HCEC 1CT (cell line): Measurements from ENCODE around the gene WDR93.

Source experiments
- DNase-seq: peaks from one replicate; pipeline ENCODE4 v3.0.0-alpha.2; 2017

Gene WDR93

GRCh38 chr15:89750560-89751542, 60.2 kb downstream of the WDR93 start, which contains the start of gene MESP1:
MESP1 (minus strand) TSS chr15:89751249; CDS start chr15:89751231, 18 bp downstream.
- peak; percentile 92 for DNase-seq

GRCh38 chr15:89751748-89752147, 61.1 kb downstream of the WDR93 start:
- no peak for DNase-seq

DNA sequence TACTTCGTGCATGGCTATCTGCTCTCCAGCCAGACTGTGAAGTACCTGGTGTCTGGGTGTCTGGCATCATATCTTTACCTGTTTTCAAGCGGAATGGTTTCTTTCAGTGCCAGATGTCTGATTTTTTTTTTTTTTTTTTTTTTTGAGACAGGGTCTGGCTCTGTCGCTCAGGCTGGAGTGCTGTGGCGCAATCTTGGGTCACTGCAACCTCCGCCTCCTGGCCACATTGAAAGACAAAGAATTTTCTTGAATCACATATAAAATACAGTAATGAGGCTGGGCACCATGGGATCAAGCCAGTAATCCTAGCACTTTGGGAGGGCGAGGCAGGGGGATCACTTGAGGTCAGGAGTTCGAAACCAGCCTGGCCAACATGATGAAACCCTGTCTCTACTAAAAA, 63.2 kb downstream of the WDR93 start:
- DNase-seq = no peak

GRCh38 chr15:89754361-89755154, 63.9 kb downstream of the WDR93 start:
- DNase-seq = no peak

DNA sequence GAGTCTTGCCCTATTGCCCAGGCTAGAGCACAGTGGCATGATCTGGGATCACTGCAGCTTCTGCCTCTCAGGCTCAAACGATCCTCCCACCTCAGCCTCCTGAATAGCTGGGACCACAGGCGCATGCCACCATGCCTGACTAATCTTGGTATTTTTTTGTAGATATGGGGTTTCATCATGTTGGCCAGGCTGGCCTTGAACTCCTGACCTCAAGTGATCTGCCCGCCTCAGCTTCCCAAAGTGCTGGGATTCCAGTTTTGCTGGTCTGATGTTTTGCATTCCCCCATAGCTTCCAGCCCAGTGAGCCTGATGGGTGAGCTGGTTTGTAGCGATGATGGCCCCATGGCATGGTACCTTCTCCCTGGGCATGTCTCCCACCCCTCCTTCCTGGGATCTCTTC, 65.1 kb downstream of the WDR93 start:
- no peak for DNase-seq

DNA sequence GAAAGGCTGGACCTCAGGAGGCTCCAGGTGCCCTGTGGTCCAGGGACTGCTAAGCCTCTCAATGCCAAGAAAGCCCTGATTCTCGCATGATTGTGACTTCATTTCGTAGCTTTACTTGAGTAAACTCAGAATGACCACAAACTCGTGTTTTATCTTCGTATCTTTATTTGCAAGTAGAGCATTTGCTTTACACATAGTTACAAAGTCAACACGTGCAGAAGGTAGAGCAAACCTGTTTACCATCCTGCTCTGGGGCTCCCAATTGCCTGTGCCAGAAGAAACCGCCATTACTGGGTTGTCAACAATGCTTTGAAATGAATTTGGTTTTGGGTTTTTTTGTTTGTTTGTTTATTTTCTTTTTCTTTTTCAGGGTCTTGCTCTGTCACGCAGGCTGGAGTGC, 66.3 kb downstream of the WDR93 start:
- DNase-seq = no peak

GRCh38 chr15:89758283-89758682, 67.7 kb downstream of the WDR93 start:
- no peak for DNase-seq

DNA sequence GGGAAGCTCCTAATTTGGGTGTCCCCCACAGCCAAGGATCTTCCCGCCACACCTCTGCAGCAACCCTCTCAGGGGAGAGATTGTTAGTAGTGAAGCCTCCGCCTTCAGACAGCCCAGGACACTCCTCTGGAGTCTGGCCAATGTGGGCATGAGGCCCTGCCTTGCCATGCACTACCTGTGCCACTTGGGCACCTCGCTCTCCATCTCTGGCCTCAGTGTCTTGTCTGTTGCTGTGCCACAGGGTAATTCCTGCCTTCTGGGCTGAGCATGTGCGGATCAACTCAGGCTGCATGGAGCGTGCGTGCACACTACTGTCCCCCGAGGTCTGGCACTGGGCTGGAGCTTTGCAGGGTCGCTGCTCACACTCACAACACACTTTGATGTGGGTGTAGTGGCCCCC, 68.4 kb downstream of the WDR93 start:
- no peak for DNase-seq

DNA sequence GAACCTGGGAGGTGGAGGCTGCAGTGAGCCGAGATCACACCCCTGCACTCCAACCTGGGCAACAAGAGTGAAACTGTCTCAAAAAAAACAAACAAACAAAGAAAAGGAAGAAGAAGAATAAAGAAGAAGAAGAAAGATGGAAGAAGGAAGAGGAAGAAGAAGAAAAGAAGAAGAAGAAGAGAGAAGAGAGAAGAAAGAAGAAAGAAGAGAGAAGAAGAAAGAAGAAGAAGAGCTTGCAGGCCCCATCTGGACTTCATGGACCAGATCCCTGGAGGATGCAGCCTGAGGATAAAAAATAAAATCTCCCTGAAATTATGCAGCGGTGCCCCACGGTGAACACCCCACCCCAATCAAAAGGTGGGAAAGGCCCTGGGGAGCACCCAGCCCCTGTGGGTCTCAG, 69.2 kb downstream of the WDR93 start:
- DNase-seq = no peak

- peak; percentile 34 for DNase-seq
Observed at GRCh38 chr15:89760303-89761008, 69.8 kb downstream of the WDR93 start.

DNA sequence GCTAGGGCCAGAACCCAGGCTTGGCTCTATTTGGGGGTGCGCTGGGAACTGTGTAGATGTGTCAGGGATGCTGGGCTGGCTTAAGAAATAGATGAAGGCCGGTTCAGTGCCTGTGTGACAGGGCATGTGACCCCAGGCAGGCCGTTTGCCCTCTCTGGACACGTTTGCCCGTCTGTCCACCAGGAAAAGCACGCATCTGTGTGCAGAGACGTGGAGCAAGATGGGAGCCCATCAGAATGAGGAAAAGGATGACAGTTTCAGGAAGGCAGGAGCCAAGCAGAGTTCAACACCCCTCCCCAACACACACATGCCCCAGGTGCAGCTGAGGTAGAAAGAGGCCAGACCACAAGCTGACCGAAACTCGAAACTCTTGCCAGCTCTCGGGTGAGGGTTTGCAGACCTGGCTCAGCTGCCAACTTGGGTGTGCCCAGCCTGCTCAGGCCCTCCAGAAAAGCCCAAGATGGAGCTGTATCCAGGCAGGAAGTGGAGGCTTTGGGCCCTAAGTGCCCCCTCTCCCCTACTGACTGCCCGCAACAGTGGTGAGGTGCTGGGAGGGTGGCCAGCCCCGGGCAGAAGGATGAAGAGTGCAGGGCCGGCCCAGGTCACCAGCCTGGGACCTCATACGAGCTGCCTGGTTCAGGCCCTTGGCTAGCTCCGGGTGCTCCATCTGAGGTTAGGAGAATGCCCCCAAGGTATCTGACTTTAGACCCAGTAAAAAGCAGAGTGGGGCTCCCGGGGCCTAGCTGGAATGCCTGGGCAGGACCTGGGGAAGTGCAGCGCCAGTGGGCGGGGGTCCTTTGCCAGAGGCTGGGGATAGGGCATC, 70.6 kb downstream of the WDR93 start:
- no peak for DNase-seq

- DNase-seq = no peak
Observed at GRCh38 chr15:89761929-89762328, 71.3 kb downstream of the WDR93 start.

DNA sequence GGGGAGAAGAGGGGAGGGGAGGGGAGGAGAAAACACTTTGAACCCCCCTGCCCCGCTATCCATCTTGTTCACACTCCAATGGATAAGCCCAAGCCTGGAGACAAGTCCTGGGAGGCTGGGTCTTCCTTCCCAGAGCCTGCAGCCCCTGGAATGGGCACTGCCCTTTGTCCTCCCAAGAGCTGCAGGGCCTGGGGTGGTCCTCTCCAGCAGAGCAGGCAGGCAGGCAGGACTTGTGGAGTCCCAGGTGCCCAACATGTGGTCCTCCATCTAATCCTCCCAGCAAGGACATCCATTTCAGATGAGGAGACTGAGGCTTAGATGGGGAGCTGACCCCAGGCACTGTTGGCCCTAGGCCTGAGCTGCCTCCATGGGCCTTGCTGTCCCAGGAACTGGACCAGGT, 75.1 kb downstream of the WDR93 start:
- DNase-seq = no peak

DNA sequence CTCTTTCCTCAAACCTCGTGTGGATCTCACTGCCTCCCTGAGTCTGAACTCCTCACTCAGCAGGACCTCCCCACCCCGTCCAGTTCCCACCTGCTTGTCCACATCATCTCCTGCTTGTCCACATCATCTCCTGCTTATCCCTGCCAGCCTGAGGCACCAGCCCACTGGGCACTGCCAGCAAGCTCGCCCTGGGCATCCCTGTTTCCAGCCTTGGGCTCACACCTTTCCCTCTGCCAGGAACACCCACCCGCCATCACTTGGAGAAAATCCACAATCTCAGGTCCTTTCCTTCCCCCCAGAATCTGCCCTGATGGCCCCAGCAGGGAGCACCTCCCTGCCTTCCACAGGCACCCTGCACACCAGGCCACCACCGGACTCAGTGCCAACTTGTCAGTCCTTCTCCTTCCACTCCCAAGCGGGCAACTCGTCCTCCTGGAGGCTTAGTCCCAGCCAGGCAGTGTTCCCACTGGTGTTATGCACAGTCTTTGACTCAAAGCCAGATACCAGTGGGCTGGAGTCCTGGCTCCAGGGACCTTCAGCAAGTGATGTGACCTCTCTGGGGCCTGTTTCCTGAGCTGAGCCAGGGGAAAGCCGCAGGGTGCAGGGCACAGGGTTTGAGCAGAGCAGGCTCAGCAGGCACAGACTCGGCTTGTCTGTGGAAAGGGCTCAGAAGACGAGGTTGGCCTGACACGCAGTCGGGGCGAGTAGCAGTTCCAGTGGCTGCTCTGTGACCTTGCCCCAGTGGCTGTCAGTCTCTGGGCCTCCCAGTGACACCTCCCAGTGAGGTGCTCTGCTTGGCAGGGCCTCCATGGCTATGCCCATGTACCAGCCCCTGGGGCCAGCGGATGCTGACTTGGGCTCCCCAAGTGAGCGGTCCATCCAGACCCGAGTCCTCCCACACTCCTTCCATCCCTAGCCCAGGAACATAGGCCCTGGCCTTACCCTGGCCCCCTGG, 76.0 kb downstream of the WDR93 start:
- no peak for DNase-seq

DNA sequence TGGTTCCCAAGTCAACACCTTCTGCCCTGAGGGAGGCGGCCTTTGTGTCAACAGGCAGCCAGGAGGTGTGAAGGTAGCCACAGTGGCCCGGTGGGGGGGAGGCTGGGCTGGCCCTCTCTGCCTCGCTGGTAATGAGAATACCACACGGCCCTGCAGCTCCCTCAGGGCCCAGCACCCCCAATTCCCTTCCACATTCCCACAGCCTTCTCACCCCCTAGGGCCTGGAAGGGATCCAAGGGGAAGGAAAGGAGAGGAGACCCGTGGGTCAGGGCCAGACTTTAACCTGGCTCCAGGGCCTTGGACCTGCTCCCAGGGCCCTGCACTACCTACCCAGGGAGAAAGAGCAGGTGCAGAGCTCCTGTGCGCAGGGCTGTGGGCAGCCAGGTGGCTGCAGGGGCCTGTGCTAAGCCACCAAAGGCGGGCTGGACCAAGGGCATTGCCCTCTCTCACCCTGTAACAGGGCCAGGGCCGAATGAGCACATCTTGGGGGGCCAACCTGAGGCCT, 76.9 kb downstream of the WDR93 start:
- DNase-seq = no peak

DNA sequence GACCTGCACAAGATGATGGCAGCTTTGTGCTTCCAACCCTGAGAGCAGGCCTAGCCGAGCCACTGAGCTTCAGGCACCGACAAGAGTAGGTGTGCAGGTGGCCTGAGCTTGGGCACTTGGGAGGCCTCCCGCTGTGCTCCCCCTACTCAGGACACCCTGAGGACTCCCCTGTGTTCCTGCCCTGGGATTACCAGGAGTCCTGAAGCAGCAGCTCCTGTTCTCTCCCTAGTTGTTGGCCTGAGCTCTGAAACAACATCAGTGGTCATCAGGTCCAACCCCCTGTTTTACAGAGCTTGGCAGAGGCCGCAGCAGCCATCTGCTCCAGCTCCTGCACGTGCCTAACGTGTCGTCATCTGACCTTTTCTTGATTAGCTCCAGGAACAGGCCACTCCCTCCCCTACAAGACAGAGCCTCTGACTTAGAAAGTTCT, 77.5 kb downstream of the WDR93 start:
- no peak for DNase-seq

- DNase-seq = no peak
Observed at GRCh38 chr15:89769366-89769765, 78.8 kb downstream of the WDR93 start.

DNA sequence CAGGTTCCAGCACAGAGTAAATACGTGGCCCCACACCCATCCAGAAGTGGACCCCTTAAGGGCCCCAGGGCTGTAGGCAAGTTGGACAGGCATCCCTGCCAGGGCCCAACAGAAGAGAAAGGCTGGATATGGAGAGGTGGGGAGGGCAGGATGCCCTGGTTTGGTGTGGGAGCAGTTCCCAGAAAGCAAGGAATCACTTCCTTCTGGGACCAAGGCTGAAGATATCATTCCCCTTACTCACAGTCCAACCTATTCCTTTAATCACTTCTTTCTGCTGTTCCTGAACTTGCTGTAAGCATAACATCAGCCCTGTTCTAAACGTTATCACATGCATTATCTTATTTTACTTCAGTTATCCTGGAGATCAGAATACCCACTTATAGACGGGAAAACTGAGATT, 79.4 kb downstream of the WDR93 start:
- DNase-seq = no peak

DNA sequence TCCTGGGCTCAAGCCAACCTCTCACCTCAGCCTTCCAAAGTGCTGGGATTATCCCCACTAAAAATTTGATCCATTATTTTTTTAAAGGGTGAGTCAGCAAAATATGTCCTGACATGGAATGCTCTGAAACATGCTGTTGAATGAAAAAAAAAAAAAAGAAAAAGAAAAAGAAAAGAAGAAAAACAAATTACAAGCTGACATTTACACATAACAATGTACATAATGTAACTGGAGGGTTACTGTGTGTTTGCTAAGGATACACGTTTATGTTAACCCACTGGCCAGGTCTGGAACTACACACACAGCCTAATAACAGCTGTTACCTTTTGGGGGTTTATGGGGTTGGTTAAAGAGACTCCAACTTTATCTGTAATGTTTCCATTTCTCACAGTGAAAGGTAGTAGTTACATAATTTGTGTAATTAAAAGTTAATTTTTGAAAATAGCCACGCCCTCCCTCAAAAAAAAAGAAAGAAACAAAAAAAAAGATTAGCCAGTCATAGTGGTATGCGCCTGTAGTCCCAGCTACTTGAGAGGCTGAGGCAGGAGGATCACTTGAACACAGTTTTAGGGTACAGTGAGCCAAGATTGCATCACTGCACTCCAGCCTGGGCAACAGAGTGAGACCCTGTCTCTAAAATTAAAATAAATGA, 82.4 kb downstream of the WDR93 start:
- peak; percentile 27 for DNase-seq

GRCh38 chr15:89774492-89774891, 83.9 kb downstream of the WDR93 start:
- no peak for DNase-seq
